Measurements from ENCODE around the gene TFB1M.
A peak's percentile ranks its signal among the peaks of the same experiment; 100 is the strongest.

Gene TFB1M

GRCh38 chr6:155248008-155249001 lies 66.0 kb downstream of the TFB1M start:
- peak; percentile 74 for TF ChIP-seq CTCF (IDR thresholded peaks at IDR 0.05; ENCODE audit: insufficient read depth, low read length, poor library complexity, severe bottlenecking)
- H3K27me3 ChIP-seq (replicated peaks; ENCODE audit: control insufficient read depth, insufficient read depth, low read length), result no peaks in the 10 kb centered on the region
- no peak overlapping the region for H3K4me3 ChIP-seq (replicated peaks; ENCODE audit: low read depth, low read length)
- H3K36me3 ChIP-seq (ENCODE audit: control insufficient read depth, insufficient read depth, low read length), result peaks cover 36% of the 10 kb centered on the region
- no peak for DNase-seq (ENCODE audit: extremely low read depth, insufficient read length)

- TF ChIP-seq CTCF (IDR thresholded peaks at IDR 0.05; ENCODE audit: insufficient read depth, low read length, poor library complexity, severe bottlenecking), result no peak
- no peaks in the 10 kb centered on the region for H3K27me3 ChIP-seq (replicated peaks; ENCODE audit: control insufficient read depth, insufficient read depth, low read length)
- no peak for DNase-seq (ENCODE audit: extremely low read depth, insufficient read length)
- H3K4me3 ChIP-seq (replicated peaks; ENCODE audit: low read depth, low read length), result no peak overlapping the region
- peaks cover 34% of the 10 kb centered on the region for H3K36me3 ChIP-seq (ENCODE audit: control insufficient read depth, insufficient read depth, low read length)
Observed at GRCh38 chr6:155247618-155248007, 66.7 kb downstream of the TFB1M start.

GRCh38 chr6:155246825-155247224 lies 67.5 kb downstream of the TFB1M start:
- Histone ChIP-seq H3K4me3 (replicated peaks; ENCODE audit: low read depth, low read length) (no peak overlapping the region), H3K27me3 (replicated peaks; ENCODE audit: control insufficient read depth, insufficient read depth, low read length) (no peaks in the 10 kb centered on the region), H3K36me3 (ENCODE audit: control insufficient read depth, insufficient read depth, low read length) (peaks cover 28% of the 10 kb centered on the region)
- DNase-seq (ENCODE audit: extremely low read depth, insufficient read length), result no peak
- TF ChIP-seq CTCF (IDR thresholded peaks at IDR 0.05; ENCODE audit: insufficient read depth, low read length, poor library complexity, severe bottlenecking), result no peak

- no peak for DNase-seq (ENCODE audit: extremely low read depth, insufficient read length)
- TF ChIP-seq CTCF (IDR thresholded peaks at IDR 0.05; ENCODE audit: insufficient read depth, low read length, poor library complexity, severe bottlenecking), result no peak
- Histone ChIP-seq H3K36me3 (ENCODE audit: control insufficient read depth, insufficient read depth, low read length) (peaks cover 28% of the 10 kb centered on the region), H3K4me3 (replicated peaks; ENCODE audit: low read depth, low read length) (no peak overlapping the region), H3K27me3 (replicated peaks; ENCODE audit: control insufficient read depth, insufficient read depth, low read length) (no peaks in the 10 kb centered on the region)
Observed at GRCh38 chr6:155245831-155246230, 68.5 kb downstream of the TFB1M start.

- Histone ChIP-seq H3K4me3 (replicated peaks; ENCODE audit: low read depth, low read length) (no peak overlapping the region), H3K36me3 (ENCODE audit: control insufficient read depth, insufficient read depth, low read length) (peaks cover 28% of the 10 kb centered on the region), H3K27me3 (replicated peaks; ENCODE audit: control insufficient read depth, insufficient read depth, low read length) (no peaks in the 10 kb centered on the region)
- TF ChIP-seq CTCF (IDR thresholded peaks at IDR 0.05; ENCODE audit: insufficient read depth, low read length, poor library complexity, severe bottlenecking), result no peak
- no peak for DNase-seq (ENCODE audit: extremely low read depth, insufficient read length)
Observed at GRCh38 chr6:155245193-155245592, 69.1 kb downstream of the TFB1M start.
